Breast epithelium (tissue), 4 donors: ENCODE data around the gene TFPI. TPM values are rescaled to one million over a fixed set of nuclear protein-coding genes. Genes with fewer than 3 reads are reported as not detected.

Source experiments
- DNase-seq, 2 donors: peaks; one replicate each; pipeline ENCODE4 v3.0.0-alpha.2; 2019; ENCODE audit warnings: low spot score in 2 of 2
- H3K27ac ChIP-seq, 2 donors: fragments of 200-600 bp; sonication (generic) in 1 of 2; one replicate each; pipeline ENCODE4 v1.5.1; 2016 to 2019; ENCODE audit warnings: mild to moderate bottlenecking in 1 of 2
- H3K27me3 ChIP-seq, 2 donors: fragments of 200-600 bp; sonication (generic) in 1 of 2; one replicate each; pipeline versions ENCODE4 v1.5.1 to v1.6.0; 2017 to 2019; ENCODE audit warnings: control low read depth in 1 of 2, mild to moderate bottlenecking in 1 of 2
- H3K36me3 ChIP-seq: fragments of 200-600 bp; one replicate; pipeline ENCODE4 v1.5.1; 2019
- H3K4me1 ChIP-seq, 2 donors: fragments of 200-600 bp; sonication (generic); one replicate each; pipeline ENCODE4 v1.5.1; 2016 to 2019; ENCODE audit warnings: control low read depth in 1 of 2
- H3K4me3 ChIP-seq, 3 donors: fragments of 200-600 bp; sonication (generic); 1 replicate in 2 of 3; 2 replicates in 1 of 3; pipeline ENCODE4 v1.5.1; 2016 to 2019; ENCODE audit warnings: mild to moderate bottlenecking in 3 of 3, moderate library complexity in 2 of 3
- H3K9me3 ChIP-seq, 2 donors: fragments of 200-600 bp; sonication (generic) in 1 of 2; one replicate each; pipeline ENCODE4 v1.5.1; 2016 to 2019; ENCODE audit warnings: control low read depth in 1 of 2
- CTCF ChIP-seq, 3 donors: fragments of 450-650 bp; IDR thresholded peaks; one replicate each; pipeline ENCODE4 v1.5.1; 2016 to 2017; ENCODE audit warnings: antibody characterized with exemption in 3 of 3, mild to moderate bottlenecking in 3 of 3, moderate library complexity in 3 of 3
- POLR2A ChIP-seq: fragments of 450-650 bp; IDR thresholded peaks from one replicate; pipeline ENCODE4 v1.6.1; 2016; ENCODE audit warnings: antibody characterized with exemption, mild to moderate bottlenecking, moderate library complexity
- POLR2AphosphoS5 ChIP-seq, 3 donors: sonication (generic); formaldehyde crosslinking; IDR thresholded peaks; one replicate each; pipeline ENCODE4 v1.6.1; 2017; ENCODE audit warnings: antibody characterized with exemption in 3 of 3
- intact Hi-C: fragments of 100-400 bp; cut with DNase I; formaldehyde crosslinking; loops from one replicate; pipeline ENCODE4 v1.15.1; 2023; ENCODE audit warnings: low total_unique reads
- total RNA-seq, 3 donors: library from RNA; depleted of rRNA; stranded (reverse); fragments of >200 nt; gene quantifications; one replicate each; pipeline ENCODE4 v1.1.0, GENCODE V29; 2016

TFPI gene
- total RNA-seq: 100 to 1,000 TPM in 1 of 3 donors, 10 to 100 TPM in 2; 52.4 to 105 (median 90.1) TPM

- H3K4me3 ChIP-seq: peak within 1 kb of the TSS; percentile 43 to 64 (median 55)
- no peaks in the 10 kb centered on the region for H3K36me3 ChIP-seq
- H3K27ac ChIP-seq: peak within 1 kb of the TSS; percentile 58 to 60
- DNase-seq: no peak
- no peaks in the 10 kb centered on the region for H3K9me3 ChIP-seq
- H3K27me3 ChIP-seq: no peaks in the 10 kb centered on the region
- no peaks in the 10 kb centered on the region for H3K4me1 ChIP-seq
- intact Hi-C loops: no loop called here
- TF ChIP-seq POLR2AphosphoS5 (IDR thresholded peaks at IDR 0.05): peak in 1 of 3 donors; percentile 42
- no peak for TF ChIP-seq CTCF (IDR thresholded peaks at IDR 0.05)
Observed at GRCh38 chr2:187554011-187554703, at the start of gene TFPI. TFPI (minus strand) TSS chr2:187554435; CDS start chr2:187503768, 50,667 bp downstream.

- no peak for TF ChIP-seq POLR2A
- no peak for TF ChIP-seq CTCF (IDR thresholded peaks at IDR 0.05)
- no peak for TF ChIP-seq POLR2AphosphoS5 (IDR thresholded peaks at IDR 0.05)
- Histone ChIP-seq H3K36me3 (no peaks in the 10 kb centered on the region), H3K27ac (no peak overlapping the region), H3K27me3 (no peaks in the 10 kb centered on the region), H3K9me3 (no peaks in the 10 kb centered on the region), H3K4me3 (no peak overlapping the region), H3K4me1 (no peaks in the 10 kb centered on the region)
- intact Hi-C loops: no loop called here
- DNase-seq: no peak
Observed at GRCh38 chr2:187594801-187595200, 40.6 kb upstream of the TFPI start.

- intact Hi-C loops: no loop called here
- no peaks in the 10 kb centered on the region for H3K9me3 ChIP-seq
- TF ChIP-seq POLR2AphosphoS5 (IDR thresholded peaks at IDR 0.05) (no peak), POLR2A (no peak), CTCF (IDR thresholded peaks at IDR 0.05) (no peak)
- no peak overlapping the region for H3K4me3 ChIP-seq
- no peak for DNase-seq
- H3K4me1 ChIP-seq: no peaks in the 10 kb centered on the region
- H3K27ac ChIP-seq: no peak overlapping the region
- no peaks in the 10 kb centered on the region for H3K27me3 ChIP-seq
- no peaks in the 10 kb centered on the region for H3K36me3 ChIP-seq
Observed at GRCh38 chr2:187593697-187594096, 39.5 kb upstream of the TFPI start.

GRCh38 chr2:187593098-187593497, 38.9 kb upstream of the TFPI start:
- Histone ChIP-seq H3K27ac (no peak overlapping the region), H3K9me3 (no peaks in the 10 kb centered on the region), H3K36me3 (no peaks in the 10 kb centered on the region), H3K4me3 (no peak overlapping the region), H3K4me1 (no peaks in the 10 kb centered on the region), H3K27me3 (no peaks in the 10 kb centered on the region)
- intact Hi-C loops: no loop called here
- no peak for TF ChIP-seq CTCF (IDR thresholded peaks at IDR 0.05)
- TF ChIP-seq POLR2AphosphoS5 (IDR thresholded peaks at IDR 0.05): no peak
- no peak for TF ChIP-seq POLR2A
- DNase-seq: no peak

- no peaks in the 10 kb centered on the region for H3K4me1 ChIP-seq
- TF ChIP-seq CTCF (IDR thresholded peaks at IDR 0.05) (no peak), POLR2A (no peak), POLR2AphosphoS5 (IDR thresholded peaks at IDR 0.05) (no peak)
- H3K27ac ChIP-seq: no peak overlapping the region
- H3K4me3 ChIP-seq: no peak overlapping the region
- no peaks in the 10 kb centered on the region for H3K9me3 ChIP-seq
- intact Hi-C loops: no loop called here
- no peaks in the 10 kb centered on the region for H3K36me3 ChIP-seq
- no peak for DNase-seq
- no peaks in the 10 kb centered on the region for H3K27me3 ChIP-seq
Observed at GRCh38 chr2:187590175-187590574, 35.9 kb upstream of the TFPI start.
